ENCODE measurements around the gene VEZT. TPM values are rescaled to one million over a fixed set of nuclear protein-coding genes. Genes with fewer than 3 reads are reported as not detected.

The VEZT gene
- polyA plus RNA-seq, 1 of the 3 experiments (the other 2 are of a cell fraction), result 41.2 TPM

DNA sequence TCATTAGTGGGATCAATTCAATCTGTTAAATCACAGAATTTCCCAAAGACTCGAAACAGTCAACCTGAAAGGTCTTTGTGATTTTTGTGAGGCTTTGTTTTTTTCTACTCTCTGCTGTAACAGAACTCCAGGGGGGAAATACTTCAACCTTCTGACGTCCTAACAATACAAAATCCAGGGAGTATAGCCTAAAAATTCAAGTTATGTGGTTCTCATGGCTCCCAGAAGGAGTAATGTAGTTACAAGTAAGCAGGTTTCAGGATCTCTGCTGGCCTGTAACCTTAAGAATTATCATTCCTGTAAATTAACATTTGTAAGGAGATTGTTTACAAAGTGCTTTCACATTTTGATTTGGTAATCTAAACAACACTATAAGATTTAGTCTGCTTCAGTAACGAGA lies 39.9 kb downstream of the VEZT start:
- no peak overlapping the region for H3K4me2 ChIP-seq
- no peaks in the 10 kb centered on the region for H4K20me1 ChIP-seq (ENCODE audit: insufficient read depth)
- H3K4me3 ChIP-seq (ENCODE audit: low read depth in 2 of 2, low read length in 1 of 2), result no peak overlapping the region
- H3F3A ChIP-seq (replicated peaks; ENCODE audit: insufficient read depth), result peaks cover 10% of the 10 kb centered on the region
- H3K27ac ChIP-seq (ENCODE audit: low read depth in 2 of 2, low read length in 1 of 2), result peak overlapping the region in 1 of 2 experiments; percentile 45; a peak in 1 of 4 replicates
- H3K9ac ChIP-seq, result no peak overlapping the region
- CTCF ChIA-PET, result interaction anchor here (0.9 kb wide), 2 partner anchors 79 to 711 kb away, joined by 3 read pairs; no protein-coding TSS in a partner anchor
- H3K9me3 ChIP-seq, result no peaks in the 10 kb centered on the region
- DNase-seq, result no peak
- peaks cover 47 to 49% of the 10 kb centered on the region in 2 experiments for H3K36me3 ChIP-seq (replicated peaks in 1 of 2; ENCODE audit: control insufficient read depth in 1 of 2, insufficient read depth in 2 of 2, low read length in 1 of 2)
- POLR2A ChIA-PET, result no interaction called here
- no peaks in the 10 kb centered on the region for H3K9me2 ChIP-seq
- H3K79me2 ChIP-seq (ENCODE audit: insufficient read depth), result peaks cover 25% of the 10 kb centered on the region; the same call in 1 of the 2 replicates
- 85% methylated on average over 3 of the region's 3 CpGs for WGBS (ENCODE audit: low lambda C conversion rate)
- no peak for TF ChIP-seq FOXM1 (IDR thresholded peaks at IDR 0.05; ENCODE audit: low read depth)
- no peak for TF ChIP-seq JUND (IDR thresholded peaks at IDR 0.05)
- no peak for TF ChIP-seq FOSL2 (IDR thresholded peaks at IDR 0.05; ENCODE audit: borderline replicate concordance, low read depth)
- no peak for TF ChIP-seq EZH2phosphoT487 (IDR thresholded peaks at IDR 0.05; ENCODE audit: borderline replicate concordance, low read depth)
- TF ChIP-seq, protein P1, sequence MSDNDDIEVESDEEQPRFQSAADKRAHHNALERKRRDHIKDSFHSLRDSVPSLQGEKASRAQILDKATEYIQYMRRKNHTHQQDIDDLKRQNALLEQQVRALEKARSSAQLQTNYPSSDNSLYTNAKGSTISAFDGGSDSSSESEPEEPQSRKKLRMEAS (IDR thresholded peaks at IDR 0.05; ENCODE audit: low read depth), result no peak
- TF ChIP-seq NFIC (IDR thresholded peaks at IDR 0.05; ENCODE audit: borderline replicate concordance), result no peak
- TF ChIP-seq, protein P2, sequence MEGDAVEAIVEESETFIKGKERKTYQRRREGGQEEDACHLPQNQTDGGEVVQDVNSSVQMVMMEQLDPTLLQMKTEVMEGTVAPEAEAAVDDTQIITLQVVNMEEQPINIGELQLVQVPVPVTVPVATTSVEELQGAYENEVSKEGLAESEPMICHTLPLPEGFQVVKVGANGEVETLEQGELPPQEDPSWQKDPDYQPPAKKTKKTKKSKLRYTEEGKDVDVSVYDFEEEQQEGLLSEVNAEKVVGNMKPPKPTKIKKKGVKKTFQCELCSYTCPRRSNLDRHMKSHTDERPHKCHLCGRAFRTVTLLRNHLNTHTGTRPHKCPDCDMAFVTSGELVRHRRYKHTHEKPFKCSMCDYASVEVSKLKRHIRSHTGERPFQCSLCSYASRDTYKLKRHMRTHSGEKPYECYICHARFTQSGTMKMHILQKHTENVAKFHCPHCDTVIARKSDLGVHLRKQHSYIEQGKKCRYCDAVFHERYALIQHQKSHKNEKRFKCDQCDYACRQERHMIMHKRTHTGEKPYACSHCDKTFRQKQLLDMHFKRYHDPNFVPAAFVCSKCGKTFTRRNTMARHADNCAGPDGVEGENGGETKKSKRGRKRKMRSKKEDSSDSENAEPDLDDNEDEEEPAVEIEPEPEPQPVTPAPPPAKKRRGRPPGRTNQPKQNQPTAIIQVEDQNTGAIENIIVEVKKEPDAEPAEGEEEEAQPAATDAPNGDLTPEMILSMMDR (IDR thresholded peaks at IDR 0.05), result no peak
- no peak for TF ChIP-seq TAF1 (IDR thresholded peaks at IDR 0.05; ENCODE audit: borderline replicate concordance, low read depth, low read length)
- TF ChIP-seq, protein P3, sequence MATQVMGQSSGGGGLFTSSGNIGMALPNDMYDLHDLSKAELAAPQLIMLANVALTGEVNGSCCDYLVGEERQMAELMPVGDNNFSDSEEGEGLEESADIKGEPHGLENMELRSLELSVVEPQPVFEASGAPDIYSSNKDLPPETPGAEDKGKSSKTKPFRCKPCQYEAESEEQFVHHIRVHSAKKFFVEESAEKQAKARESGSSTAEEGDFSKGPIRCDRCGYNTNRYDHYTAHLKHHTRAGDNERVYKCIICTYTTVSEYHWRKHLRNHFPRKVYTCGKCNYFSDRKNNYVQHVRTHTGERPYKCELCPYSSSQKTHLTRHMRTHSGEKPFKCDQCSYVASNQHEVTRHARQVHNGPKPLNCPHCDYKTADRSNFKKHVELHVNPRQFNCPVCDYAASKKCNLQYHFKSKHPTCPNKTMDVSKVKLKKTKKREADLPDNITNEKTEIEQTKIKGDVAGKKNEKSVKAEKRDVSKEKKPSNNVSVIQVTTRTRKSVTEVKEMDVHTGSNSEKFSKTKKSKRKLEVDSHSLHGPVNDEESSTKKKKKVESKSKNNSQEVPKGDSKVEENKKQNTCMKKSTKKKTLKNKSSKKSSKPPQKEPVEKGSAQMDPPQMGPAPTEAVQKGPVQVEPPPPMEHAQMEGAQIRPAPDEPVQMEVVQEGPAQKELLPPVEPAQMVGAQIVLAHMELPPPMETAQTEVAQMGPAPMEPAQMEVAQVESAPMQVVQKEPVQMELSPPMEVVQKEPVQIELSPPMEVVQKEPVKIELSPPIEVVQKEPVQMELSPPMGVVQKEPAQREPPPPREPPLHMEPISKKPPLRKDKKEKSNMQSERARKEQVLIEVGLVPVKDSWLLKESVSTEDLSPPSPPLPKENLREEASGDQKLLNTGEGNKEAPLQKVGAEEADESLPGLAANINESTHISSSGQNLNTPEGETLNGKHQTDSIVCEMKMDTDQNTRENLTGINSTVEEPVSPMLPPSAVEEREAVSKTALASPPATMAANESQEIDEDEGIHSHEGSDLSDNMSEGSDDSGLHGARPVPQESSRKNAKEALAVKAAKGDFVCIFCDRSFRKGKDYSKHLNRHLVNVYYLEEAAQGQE (IDR thresholded peaks at IDR 0.05; ENCODE audit: low read depth, low read length), result no peak
- no peak overlapping the region for H2AFZ ChIP-seq (ENCODE audit: low read depth)
- H3K27me3 ChIP-seq (ENCODE audit: insufficient read depth), result no peaks in the 10 kb centered on the region
- peaks cover 0 to 13% of the 10 kb centered on the region in 2 experiments; a peak in 2 of 4 replicates for H3K4me1 ChIP-seq (ENCODE audit: control insufficient read depth in 1 of 2, insufficient read depth in 2 of 2, low read depth in 1 of 2, low read length in 1 of 2)

DNA sequence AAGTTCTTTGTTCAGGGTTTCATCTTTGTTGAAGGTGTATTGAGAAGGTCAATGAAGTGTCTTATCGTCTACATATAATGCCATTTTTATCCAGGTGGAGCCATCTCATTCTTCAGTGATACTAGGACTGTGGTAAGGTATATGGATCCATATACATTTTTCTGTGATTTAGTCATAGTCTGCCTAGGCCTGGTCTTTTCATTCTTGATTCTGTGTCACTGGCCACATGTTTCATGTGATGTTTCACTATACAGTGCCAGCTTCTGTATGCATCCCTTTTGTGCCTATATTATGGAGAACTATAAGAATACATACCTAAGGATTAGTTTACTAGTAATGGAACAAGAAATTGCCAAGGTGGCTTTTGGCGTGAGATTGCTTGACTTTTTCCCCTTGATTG lies 40.5 kb downstream of the VEZT start:
- peak; percentile 17; the same call in 1 of the 2 replicates for TF ChIP-seq JUND (IDR thresholded peaks at IDR 0.05)
- TF ChIP-seq FOSL2 (IDR thresholded peaks at IDR 0.05; ENCODE audit: borderline replicate concordance, low read depth), result no peak; the same call in 1 of the 2 replicates
- TF ChIP-seq, protein P1 (IDR thresholded peaks at IDR 0.05; ENCODE audit: low read depth), result no peak
- TF ChIP-seq CHD2 (IDR thresholded peaks at IDR 0.05; ENCODE audit: low read length, partially characterized antibody), result no peak
- Histone ChIP-seq H2AFZ (ENCODE audit: low read depth) (no peak overlapping the region), H3K4me1 (ENCODE audit: control insufficient read depth in 1 of 2, insufficient read depth in 2 of 2, low read depth in 1 of 2, low read length in 1 of 2) (peaks cover 0 to 18% of the 10 kb centered on the region in 2 experiments; a peak in 2 of 4 replicates), H3K9ac (no peak overlapping the region), H3F3A (replicated peaks; ENCODE audit: insufficient read depth) (peaks cover 10% of the 10 kb centered on the region), H3K27ac (ENCODE audit: low read depth in 2 of 2, low read length in 1 of 2) (peak overlapping the region in 1 of 2 experiments; percentile 45; a peak in 2 of 4 replicates), H3K36me3 (replicated peaks in 1 of 2; ENCODE audit: control insufficient read depth in 1 of 2, insufficient read depth in 2 of 2, low read length in 1 of 2) (peaks cover 45 to 50% of the 10 kb centered on the region in 2 experiments), H3K79me2 (ENCODE audit: insufficient read depth) (peaks cover 24% of the 10 kb centered on the region; the same call in 1 of the 2 replicates), H3K9me2 (no peaks in the 10 kb centered on the region), H3K4me3 (ENCODE audit: low read depth in 2 of 2, low read length in 1 of 2) (no peak overlapping the region), H3K27me3 (ENCODE audit: insufficient read depth) (no peaks in the 10 kb centered on the region), H3K9me3 (no peaks in the 10 kb centered on the region), H3K4me2 (no peak overlapping the region), H4K20me1 (ENCODE audit: insufficient read depth) (no peaks in the 10 kb centered on the region)
- ChIA-PET POLR2A (no interaction called here), CTCF (interaction anchor here (0.9 kb wide), 2 partner anchors 78 to 712 kb away, joined by 3 read pairs; no protein-coding TSS in a partner anchor)
- 97% methylated on average over 2 of the region's 2 CpGs for WGBS (ENCODE audit: low lambda C conversion rate)
- DNase-seq, result no peak
